Stimulated activated CD4-positive, alpha-beta T cell treated with anti-CD3 and anti-CD28 coated beads, Interleukin-12 subunit alpha, Interleukin-12 subunit beta, amount 100 ng/mL, for 48 hours (primary cell): ENCODE measurements around the gene COL4A3.

Source experiments
- DNase-seq, 3 donors: peaks; one replicate each; pipeline ENCODE4 v3.0.0-alpha.2; 2020; ENCODE audit warnings: low read depth in 2 of 3, low spot score in 1 of 3

COL4A3 gene

DNA sequence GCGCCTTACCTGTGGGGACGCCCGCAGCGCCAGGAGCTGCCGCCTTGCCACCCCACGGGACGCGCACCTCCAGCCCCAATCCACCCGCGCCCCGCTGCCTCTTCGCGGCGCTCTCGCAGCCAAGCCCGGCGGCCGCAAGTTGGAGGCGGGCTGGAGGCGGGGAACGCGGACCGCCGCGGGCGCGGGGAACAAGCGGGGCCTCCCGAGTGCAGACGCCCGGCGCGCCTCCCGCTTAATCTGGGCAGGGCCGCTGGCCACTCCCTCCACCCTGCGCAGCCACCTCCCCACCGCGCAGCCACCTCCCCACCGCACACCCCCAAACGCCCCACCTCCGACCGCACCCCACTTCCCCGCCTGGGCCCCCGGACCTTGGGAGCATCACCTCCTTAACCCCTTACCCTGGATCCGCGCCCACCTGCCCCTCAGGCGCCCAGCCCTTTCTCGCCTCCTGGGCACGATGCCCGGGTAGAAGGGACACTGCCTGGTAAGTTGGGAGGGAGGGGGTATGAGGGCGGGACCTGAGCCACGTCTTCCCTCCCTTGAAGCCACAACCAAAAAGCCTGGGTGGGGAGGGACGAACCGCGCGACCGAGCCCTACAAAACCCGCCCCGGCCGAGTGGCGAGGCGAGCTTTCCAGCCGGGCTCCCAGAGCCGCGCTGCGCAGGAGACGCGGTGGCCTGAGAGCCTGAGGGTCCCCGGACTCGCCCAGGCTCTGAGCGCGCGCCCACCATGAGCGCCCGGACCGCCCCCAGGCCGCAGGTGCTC, at the start of gene COL4A3, which contains the start of gene COL4A4:
TSS of gene COL4A3 (plus strand) at position 627 of the 765 bp plus-strand sequence. CDS start at position 730, 103 bp downstream.
TSS of gene COL4A4 (minus strand) at position 208 of the 765 bp plus-strand sequence. CDS start 16,722 bp downstream, outside the sequence.
- DNase-seq = no peak

DNA sequence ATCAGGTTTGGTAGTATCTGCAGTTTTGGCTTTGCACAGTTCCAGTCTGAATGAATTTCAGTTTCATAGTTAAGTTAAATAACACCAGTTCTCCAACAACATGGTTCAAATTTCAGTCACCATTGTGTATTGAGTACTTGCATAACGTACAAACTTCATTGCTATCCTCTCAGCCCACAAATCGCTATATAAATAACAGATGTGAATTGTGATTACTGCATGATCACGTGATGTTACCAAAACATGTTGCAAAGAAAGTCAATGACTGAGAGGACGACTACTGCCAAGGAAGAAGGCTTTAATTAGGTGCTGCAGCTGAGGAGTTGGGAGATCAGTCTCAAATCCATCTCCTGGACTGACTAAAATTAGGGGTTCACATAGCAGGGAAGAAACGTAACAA, 48.7 kb upstream of the COL4A3 start:
- no peak for DNase-seq

DNA sequence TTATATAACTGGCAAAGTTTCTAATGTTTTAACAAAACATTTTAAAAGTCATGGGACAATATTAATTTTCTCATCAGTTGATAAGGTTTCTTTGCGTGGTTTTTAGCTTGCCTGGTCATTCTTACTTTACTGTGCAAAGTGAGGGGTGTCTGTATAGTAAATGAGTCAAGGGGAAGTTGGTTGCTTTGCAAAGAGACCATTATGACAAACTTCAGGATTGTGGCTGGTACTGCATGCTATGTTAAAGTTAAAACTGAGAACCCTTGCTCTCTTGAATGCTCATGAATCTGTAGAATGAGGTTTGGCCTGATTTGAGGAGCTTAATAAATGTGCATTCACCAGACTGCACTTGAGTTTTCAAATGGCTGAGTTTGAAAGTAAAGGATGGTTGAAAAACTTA, 47.4 kb upstream of the COL4A3 start:
- no peak for DNase-seq

DNA sequence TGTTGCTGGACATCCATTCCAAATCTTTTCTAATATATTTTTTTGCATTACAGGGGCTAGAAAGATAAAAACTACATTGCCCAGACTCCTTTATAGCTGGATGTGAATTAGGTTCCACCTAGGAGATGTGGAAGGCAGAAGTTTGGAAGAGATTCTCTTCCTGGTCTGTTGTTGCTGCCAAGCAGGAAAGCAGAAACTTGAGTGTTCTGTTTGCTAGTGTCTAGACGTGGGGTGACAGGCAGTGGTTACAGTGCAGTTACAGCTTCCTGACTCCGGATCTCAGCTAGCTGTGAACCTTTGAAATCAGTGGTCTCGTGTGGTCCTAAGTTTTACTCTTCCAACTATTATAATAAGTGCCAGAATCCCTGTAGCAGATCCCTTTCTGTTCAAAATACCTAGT, 46.6 kb upstream of the COL4A3 start:
- DNase-seq = no peak

DNA sequence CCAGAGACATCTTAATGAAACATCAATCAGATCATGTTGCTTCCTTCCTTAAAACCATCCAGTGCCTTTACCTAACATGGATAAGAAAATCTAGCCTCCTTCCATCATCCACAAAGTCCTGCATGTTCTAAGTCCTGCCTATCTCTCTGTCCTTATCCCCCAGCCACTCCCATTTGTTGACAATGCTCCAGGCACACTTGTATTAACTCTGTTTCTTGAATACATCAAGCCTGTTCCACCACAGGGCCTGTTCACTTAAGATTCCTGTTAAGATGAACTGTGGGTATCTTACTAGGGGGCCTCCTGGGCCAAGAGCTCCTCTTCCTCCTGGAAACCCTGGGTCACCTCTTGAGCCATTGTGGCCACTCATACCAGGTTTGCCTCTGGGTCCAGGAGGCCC, 46.1 kb upstream of the COL4A3 start:
- DNase-seq = no peak

DNA sequence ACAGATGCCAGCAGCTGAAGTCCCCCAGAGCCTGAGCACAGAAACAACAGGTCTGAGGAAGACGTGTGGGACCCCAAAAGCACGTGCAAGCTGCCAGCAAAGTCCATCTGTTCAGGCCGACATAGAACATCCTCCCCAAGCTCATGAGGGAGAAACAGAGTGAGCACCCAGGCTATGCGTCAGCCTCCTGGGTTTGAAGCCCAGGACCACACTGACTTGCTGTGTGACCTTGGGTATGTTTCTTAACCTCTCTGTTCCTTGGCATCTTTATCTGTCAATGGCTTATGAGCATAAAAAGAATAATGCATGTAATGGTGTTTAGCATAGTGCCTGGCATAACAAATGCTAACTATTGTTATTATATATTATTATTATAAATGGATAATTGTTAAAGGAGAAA, 40.7 kb upstream of the COL4A3 start:
- no peak for DNase-seq

DNA sequence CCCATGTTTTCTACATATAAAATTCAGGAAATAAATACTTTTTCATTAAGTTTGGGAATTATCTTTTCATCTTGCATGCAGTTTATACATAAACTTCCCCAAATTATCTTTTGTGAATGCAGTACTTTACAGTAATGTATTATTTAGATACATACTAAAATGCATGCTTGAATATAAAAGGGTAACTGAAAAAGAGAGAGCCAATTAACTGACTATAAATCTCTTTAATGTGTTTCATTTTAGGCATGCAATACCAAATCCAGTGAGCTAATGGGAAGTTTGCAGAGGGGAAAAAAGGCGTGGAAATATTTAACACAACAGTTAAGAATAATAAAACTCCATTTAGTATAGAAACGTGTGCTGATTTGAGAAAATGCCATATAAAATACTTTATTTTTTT, 39.6 kb upstream of the COL4A3 start:
- DNase-seq = no peak

DNA sequence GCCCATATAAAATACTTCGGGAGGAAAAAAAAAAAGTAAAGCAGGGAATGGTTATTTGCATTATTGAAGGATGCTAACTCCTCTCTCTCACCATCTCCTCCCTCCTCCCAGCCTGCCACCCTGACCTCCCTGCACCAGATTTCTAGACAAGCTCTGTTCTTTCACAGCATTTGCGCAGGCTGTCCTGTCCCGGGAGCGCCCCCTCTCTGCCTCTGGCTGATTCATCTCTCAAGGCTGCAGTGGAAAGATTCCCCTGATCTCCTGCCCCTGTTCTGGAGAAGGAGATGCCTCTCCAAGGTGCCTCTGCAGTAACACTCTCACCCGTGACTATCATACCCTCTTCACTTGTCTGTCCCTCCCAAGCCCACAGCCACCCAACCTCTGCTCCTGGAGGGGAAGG, 38.9 kb upstream of the COL4A3 start:
- DNase-seq = no peak

DNA sequence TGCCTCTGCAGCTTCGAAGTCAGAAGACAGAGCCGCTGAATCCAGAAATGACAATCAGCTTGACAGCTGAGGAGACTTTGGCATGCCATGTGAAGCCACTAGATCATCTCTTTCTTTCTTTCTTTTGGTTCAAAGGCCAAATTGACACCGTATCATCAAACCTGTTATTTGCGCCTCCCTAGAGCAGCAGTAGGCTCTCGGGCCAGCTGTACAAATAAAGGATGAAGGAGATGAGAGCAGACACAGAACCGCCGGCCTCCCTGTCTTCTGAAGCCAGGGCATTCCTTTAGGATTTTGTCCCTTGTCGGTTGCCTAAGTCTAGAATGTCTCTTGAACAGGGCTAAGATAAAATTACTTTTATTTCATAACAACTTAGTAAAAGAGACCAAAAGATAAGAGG, 37.2 kb upstream of the COL4A3 start:
- DNase-seq = no peak

DNA sequence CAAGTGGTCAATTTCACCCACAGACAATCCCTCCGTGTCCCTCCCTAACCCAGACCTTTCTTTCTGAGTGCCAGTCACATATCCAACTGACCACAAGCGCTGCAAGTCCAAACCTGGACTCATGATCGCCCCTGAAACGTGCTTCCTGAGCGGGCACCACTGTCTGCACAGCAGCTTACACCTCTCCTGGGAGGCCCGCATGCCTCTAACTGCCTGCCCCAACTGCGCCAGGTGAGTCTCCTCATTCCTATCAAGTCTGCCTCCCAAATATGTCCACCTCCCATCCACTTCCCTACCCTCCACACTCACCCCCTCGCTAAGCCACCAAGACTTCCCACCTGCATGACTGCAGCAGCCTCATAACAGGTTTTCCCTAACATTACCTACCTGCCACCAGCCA, 33.8 kb upstream of the COL4A3 start:
- DNase-seq = no peak

DNA sequence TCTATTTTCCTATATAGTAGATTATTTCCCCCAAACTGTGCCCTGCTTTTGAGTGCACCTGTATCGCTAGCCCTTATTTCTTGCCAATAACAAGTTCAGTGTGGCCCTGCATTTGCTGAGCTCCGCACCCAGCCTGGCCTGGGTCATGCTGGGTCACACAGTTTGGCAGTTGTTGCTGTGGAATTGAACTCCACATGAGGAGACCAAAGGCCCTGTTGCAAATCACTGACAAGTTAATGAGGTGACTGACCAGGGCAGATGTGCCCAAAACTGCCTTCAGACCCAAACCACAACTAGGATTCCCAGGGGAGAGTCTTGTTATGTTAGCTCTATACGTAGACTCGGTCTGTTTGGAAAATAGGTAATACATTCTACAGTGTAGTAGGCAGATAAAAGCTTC, 31.4 kb upstream of the COL4A3 start:
- DNase-seq = no peak

DNA sequence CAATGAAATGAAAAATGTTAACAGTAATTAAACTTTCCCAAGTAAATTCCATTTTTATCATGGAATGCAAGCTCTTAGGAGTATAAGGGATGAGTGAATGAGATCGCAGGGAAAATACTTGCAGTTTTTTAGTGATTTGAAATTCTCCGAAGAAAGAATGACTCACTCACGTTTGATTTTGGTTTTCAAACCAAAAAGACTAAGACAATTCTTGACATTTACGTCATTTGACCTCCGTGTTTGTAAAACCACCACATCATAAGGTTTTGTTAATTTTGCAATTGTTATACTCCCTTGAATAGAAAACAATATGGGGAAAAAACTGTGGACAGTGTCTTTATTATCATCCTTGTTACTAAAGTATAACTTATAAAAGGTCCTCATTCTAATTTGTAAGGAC, 29.8 kb upstream of the COL4A3 start:
- no peak for DNase-seq

DNA sequence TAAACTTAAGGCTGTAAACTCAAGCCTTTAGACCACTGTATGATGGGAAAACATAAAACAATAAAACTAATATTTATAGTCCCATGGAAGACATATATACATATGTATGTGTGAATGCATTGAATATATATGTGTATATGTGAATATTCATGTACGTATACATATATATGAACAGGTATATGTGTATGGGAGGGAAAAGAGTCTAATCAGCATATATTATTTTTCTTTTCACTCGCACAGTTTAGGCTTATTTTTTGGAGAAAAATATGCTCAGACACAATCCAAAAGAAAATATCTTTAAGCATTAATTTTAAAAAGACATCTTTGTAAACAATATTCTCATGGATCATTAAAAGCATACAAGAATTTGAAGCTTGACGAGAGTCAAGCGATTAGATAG, 23.1 kb upstream of the COL4A3 start:
- no peak for DNase-seq

DNA sequence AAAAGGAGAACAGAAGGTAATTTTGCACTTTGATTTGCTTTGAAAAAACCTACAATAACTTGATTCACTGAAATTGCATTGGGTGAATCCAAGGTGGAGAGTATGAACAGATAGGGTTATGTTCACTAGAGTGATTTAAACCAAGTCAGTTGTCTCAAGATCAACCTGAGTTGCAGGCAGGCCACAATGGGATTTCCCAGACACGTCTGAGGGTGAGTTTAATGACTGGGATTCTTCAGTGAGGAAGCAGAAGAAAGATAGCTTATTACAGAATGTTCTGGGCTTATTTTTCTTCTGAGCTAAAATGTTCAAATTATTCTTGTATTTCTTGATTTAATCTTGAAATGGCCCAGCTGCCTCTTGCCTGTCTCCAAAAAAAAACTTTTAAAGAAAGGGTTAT, 20.5 kb upstream of the COL4A3 start:
- DNase-seq = no peak

DNA sequence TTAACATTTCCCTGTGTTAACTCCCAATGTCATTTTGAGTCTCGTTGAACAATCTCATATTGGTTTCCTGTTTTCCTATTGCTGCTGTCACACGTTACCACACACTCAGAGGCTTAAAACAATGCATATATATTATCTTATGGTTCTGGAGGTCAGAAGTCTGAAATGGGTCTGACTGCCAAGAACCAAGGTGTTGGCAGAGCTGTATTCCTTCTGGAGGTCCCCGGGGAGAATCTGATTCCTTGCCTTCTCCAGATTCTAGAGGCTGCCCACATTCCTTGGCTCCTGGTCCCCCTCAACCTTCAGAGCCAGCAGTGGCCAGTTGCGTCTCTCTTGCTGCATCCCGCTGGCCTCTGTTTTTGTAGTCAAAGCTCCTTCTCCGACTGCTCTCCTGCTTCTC, 18.0 kb upstream of the COL4A3 start:
- no peak for DNase-seq

DNA sequence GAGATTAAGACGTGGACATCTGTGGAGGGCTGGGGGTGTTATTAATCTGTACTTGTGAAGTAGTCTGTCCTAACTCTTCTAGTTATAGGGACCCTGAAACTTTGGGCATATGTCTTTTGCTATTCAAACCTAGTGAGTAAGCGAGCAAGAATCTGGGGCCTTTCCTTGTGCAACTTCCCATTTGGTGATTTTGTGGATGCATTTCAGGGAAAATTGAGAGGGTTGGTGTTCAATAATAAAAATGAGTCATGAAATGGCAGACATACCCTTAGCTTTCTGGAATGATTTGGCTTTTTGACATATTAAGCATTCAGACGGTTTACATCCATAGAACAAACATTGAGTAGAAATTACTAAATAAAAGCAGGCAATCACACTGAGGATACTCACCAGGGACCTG, 17.4 kb upstream of the COL4A3 start:
- no peak for DNase-seq

DNA sequence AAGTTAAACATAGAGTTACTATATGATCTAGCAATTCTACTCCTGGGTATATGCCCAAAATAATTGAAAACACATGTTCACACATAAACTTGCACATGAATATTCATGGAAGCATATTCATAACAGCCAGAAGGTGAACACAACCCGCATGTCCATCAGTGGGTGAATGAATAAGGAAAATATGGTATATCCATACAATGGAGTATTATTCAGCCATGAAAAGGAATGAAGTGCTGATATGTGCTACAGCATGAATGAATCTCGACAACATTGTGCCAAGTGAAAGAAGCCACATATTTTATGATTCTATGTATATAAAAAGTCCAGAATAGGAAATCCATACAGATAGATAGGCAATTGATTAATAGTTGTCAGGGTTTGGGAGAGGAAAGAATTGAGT, 16.3 kb upstream of the COL4A3 start:
- DNase-seq = no peak

DNA sequence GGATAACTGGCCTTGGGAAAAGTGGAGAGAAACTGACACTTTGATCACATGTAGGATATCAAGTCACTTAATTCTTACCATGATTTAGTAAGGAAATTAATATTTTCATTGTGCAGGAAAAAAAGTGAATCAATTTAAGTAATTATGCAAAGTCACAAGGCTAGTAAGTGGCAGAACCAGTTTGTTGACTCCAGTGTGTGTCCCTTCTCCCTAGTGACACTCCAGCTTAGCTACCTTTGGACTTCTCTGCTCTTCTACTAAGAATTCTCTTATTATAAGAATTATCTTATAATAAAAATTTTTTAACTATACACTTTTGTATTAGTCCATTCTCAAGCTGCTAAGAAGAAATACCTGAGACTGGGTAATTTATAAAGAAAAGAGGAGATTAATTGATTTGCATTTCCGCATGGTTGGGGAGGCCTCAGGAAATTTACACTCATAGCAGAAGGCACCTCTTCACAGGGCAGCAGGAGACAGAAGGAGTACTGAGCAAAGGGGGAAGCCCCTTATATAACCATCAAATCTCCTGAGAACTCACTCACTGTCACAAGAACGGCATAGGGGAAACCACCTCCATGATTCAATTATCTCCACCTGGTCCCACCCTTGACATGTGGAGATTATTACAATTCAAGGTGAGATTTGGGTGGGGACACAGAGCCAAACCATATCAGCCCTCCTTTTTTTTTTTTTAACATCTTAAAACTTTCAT, 14.0 kb upstream of the COL4A3 start:
- no peak for DNase-seq

DNA sequence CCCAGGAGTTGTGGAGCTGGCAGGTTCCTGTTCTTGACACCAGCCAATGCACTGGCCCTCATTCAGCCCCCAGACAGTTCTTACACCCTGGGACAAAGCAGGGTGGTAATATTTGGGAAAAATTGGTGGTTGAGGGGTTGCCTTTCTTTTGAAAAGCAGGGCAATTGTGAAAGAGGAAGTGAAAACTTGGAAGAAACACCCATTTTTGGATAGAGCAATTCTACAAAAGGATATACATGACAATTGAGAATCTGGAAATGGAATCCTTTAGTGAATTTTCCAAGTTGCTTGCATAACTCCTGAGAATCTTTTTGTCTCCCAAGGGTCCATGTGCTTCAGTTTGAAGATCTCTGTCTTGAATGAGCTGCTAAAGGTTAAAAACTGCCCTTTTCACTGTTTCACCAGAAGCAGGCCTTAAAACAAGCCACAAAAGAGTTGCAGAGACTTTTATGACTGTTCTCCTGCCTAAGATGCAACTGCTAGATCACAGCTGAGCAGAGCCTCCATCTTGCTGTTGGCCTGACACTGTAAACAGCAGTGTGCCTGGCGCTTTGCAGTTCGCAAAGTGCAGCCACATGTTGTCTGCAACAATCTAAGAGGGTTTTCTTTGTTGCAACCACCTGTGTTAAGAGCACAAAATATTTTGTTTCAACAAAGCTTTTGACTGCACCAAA, 12.2 kb upstream of the COL4A3 start:
- DNase-seq = no peak

DNA sequence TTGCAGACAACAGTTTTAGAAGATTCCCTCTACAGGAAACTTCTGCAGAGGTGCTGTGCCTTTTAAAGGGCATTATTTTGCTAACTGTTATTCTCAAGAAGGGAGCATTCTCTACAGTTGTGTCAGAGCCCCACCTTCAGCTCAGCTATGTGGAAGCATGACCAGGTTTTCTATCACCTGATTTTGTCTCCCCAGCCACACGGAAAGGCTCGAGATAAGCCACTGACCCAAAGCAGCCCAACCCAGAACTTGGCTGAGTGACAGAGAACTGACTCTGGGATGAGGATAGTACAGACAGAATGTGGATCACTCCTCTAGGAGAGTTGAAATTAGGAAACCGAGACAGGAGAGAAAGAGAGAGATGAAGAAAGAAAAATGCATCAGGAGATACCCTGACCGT, 11.1 kb upstream of the COL4A3 start:
- DNase-seq = no peak

DNA sequence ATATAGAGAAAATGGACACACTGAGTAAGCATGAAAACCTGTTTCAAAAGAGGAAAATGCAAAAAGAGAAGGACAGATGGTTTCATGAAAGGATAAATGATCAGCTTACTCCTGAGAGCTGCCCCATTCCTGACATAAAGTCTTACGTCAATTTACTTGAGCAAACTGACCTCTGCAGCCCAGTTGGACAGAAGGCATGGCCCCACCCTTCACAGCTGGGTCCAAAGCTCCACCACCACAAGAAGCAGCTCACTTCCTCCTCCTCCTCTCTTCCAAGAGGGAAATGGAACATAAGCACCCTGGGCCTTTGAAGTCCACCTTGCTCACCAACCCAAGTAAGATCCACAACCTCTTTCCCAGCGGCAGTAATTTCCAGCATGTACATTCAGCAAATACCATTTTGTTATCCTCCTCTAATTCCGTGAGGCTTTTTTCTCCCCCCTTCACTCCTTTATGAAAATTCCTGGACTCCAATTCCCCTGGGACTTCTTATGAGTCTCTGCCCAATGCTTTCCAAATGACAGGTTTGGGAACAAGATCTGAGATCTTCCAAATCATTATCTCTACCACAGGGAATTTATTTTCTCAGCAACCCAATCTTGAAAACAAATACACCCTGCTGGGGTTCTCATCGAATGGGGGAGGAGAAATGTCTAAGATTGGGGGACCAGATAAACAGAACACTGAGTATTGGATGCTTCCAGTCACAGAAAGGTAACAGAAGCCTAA, 10.5 kb upstream of the COL4A3 start:
- DNase-seq = no peak
